Aorta (tissue), 5 donors: Measurements from ENCODE around the gene ANK3. TPM values are rescaled to one million over a fixed set of nuclear protein-coding genes. Genes with fewer than 3 reads are reported as not detected.

Source experiments
- ATAC-seq: fragments of 200-7000 bp; cut with Tn5 transposase; one replicate; pipeline ENCODE4 v1.9.1; 2022; ENCODE audit warnings: moderate library complexity; ENCODE audit not compliant: low FRiP score
- DNase-seq, 2 donors: peaks; one replicate each; pipeline ENCODE4 v3.0.0-alpha.2; 2020
- H3K27ac ChIP-seq, 2 donors: one replicate each; pipeline ENCODE4 v1.5.1; 2013; ENCODE audit warnings: low read length in 2 of 2, mild to moderate bottlenecking in 2 of 2, moderate library complexity in 2 of 2, control low read depth in 1 of 2, inconsistent platforms in 1 of 2, low read depth in 1 of 2
- H3K27me3 ChIP-seq, 2 donors: one replicate each; pipeline ENCODE4 v1.6.1; 2013; ENCODE audit warnings: control low read depth in 1 of 2, low read length in 1 of 2, mild to moderate bottlenecking in 1 of 2, moderate library complexity in 1 of 2; ENCODE audit not compliant: insufficient read depth in 2 of 2, control insufficient read depth in 1 of 2
- H3K36me3 ChIP-seq, 2 donors: one replicate each; pipeline ENCODE4 v1.6.1; 2013; ENCODE audit warnings: control low read depth in 1 of 2, low read length in 1 of 2, mild to moderate bottlenecking in 1 of 2; ENCODE audit not compliant: insufficient read depth in 2 of 2, control insufficient read depth in 1 of 2
- H3K4me1 ChIP-seq, 2 donors: one replicate each; pipeline ENCODE4 v1.6.1; 2013; ENCODE audit warnings: low read length in 2 of 2, control low read depth in 1 of 2, mild to moderate bottlenecking in 1 of 2, moderate library complexity in 1 of 2; ENCODE audit not compliant: insufficient read depth in 2 of 2, control insufficient read depth in 1 of 2
- H3K4me3 ChIP-seq, 2 donors: one replicate each; pipeline ENCODE4 v1.5.1; 2013; ENCODE audit warnings: low read length in 2 of 2, control low read depth in 1 of 2, mild to moderate bottlenecking in 1 of 2
- H3K9me3 ChIP-seq: one replicate; pipeline ENCODE4 v1.6.1; 2013; ENCODE audit warnings: mild to moderate bottlenecking, low read length; ENCODE audit not compliant: control insufficient read depth
- WGBS, 2 donors: extraction: QIAGEN DNeasy Blood & Tissue Kit; methylation state at CpG; one replicate each; pipeline ENCODE4 v1.1.7; 2013; 5-methylcytosine and 5-hydroxymethylcytosine counted together
- intact Hi-C, 2 donors: fragments of 100-400 bp; cut with DNase I; formaldehyde crosslinking; loops; one replicate each; pipeline versions ENCODE4 v1.14.2 to v1.15.0; 2022
- long read RNA-seq, 2 donors: library from polyadenylated mRNA; unstranded; transcript quantifications; one replicate each; pipeline ENCODE4 v2.0.0, GENCODE V29; 2020 to 2021
- polyA plus RNA-seq, 2 donors: library from polyadenylated mRNA; stranded (reverse); fragments of 200-250 nt; gene quantifications; one replicate each; pipeline ENCODE4 v1.2.3, GENCODE V29; 2013
- total RNA-seq, 2 donors: library from RNA; stranded (reverse); fragmentation: NEBNext Ultra II Directional; extraction: Animal tissue kit (Norgen Biotek cat#: 25700); gene quantifications; one replicate each; pipeline ENCODE4 v1.2.1, GENCODE V29; 2021
- donor health status: healthy with polysubstance abuse.
- donor health status: Bipolar disorder and iron deficiency.
- donor health status: DM: no; HTN: no; CAD: no.
- donor health status: DM: no; HTN: no; CAD: no.
- donor health status: DM: yes; HTN: yes; CAD: no.

ANK3 gene
- total RNA-seq (10 to 100 TPM; 17.0 to 24.3 TPM), polyA plus RNA-seq (10 to 100 TPM; 16.5 to 38.2 TPM)
- long read RNA-seq, donor 1, partial matches to known transcripts: 4 of 10 reads
- long read RNA-seq, donor 1, other reads (novel, unspliced or antisense): 6 of 10 reads
- long read RNA-seq, donor 2, partial matches to known transcripts: 1 of 5 reads
- long read RNA-seq, donor 2, other reads (novel, unspliced or antisense): 4 of 5 reads

DNA sequence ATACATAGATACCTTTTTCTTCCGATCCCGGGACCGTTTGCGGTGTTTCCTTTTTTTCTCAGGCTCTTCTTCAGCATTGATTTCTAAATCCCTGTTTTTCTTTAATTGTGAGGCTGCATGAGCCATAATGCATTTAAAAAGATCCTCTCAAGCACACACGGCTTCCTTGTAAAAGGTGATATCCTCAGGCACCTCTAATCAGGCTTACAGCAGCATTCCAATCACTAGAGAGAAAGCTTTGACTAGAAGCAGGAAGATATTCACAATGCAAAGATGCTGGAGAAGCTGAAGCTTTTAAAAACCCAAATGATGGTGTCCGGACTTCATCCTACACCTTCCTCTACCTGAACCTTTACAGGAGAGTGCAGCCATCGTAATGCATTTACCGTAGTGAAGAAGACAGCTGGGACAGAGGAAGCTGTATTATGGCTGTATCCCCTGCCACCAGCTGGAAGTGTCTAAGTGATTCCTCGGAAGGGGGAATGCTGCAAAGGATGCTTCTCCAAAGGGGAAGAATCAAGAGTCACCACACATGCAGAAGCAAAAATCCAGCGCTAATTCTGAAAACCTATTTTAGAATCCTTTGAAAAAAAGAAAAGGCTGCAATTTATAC, at the start of gene ANK3:
Gene ANK3, minus strand, starts transcription at position 463 of the 613 bp plus-strand sequence. Its CDS starts 337 bp downstream, at position 126.
- intact Hi-C loops: no loop called here
- peaks cover 0 to 6% of the 10 kb centered on the region in 2 donors for H3K4me1 ChIP-seq
- DNase-seq (no peak), ATAC-seq (no peak)
- H3K27ac ChIP-seq: no peak within 1 kb of the TSS
- WGBS, 2 donors: 83 to 88% methylated on average over 10 of the region's 10 CpGs
- H3K4me3 ChIP-seq: no peak within 1 kb of the TSS
- H3K27me3 ChIP-seq: no peaks in the 10 kb centered on the region
- H3K9me3 ChIP-seq: no peaks in the 10 kb centered on the region
- no peaks in the 10 kb centered on the region for H3K36me3 ChIP-seq

DNA sequence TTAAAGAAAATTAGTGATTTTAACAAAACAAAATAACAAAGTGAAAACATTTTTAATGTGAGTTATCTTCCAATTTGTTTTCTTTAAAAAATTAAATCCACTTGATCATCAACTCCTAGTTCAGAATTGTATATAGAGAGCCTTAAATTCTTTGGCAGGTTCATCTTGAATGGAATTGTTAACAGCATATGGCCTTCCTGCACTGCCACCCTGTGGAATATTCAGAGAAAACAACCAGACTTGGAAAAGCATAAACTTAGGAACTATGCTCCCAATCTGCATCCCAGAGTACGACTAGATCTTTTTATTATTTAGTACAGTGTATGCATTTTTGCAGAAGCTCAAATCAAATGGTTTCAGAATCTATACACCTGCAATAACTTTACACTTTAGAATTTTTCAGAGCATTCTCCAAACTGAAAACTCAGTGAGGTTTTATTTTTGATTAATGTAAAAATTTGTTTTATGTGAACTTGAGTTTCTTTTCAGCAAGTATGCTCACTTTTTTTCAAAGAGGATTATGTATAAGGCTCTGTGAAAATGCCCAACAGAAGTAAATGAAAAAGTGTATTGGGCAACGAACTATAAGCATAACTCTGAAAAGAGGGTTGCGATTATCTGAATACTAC, 44.9 kb upstream of the ANK3 start:
- ATAC-seq (no peak), DNase-seq (no peak)
- no peak overlapping the region for H3K4me3 ChIP-seq
- no peaks in the 10 kb centered on the region for H3K36me3 ChIP-seq
- H3K27ac ChIP-seq: no peak overlapping the region
- peaks cover under 1 to 1% of the 10 kb centered on the region in 2 donors for H3K4me1 ChIP-seq
- no peaks in the 10 kb centered on the region for H3K27me3 ChIP-seq
- WGBS, 2 donors: 52 to 55% methylated on average over 3 of the region's 3 CpGs
- intact Hi-C loops: loop anchor here (2.0 to 10.0 kb wide), 6 partner anchors 97 to 334 kb away; no protein-coding TSS in a partner anchor
- H3K9me3 ChIP-seq: no peaks in the 10 kb centered on the region

DNA sequence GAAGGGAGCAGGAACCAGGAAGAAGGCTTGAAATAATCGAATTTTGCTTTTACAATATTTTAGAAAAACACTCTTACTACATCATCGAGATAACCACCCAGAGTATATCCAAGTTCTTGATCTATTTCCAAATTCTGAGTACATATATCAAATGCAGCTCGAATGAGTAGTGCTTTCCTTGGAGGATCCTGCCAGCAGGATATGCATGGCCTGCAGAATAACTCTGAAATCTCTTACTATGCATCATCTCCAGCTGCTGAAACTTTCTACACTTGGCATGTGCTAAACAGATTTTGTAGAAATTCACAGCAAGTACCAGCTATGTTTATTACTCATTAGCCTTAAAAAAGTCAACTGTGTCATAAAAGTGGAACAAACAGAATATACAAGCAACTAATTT, 44.0 kb upstream of the ANK3 start:
- intact Hi-C loops: loop anchor here (2.0 to 10.0 kb wide), 6 partner anchors 96 to 333 kb away; no protein-coding TSS in a partner anchor
- Histone ChIP-seq H3K9me3 (no peaks in the 10 kb centered on the region), H3K27ac (no peak overlapping the region), H3K27me3 (no peaks in the 10 kb centered on the region), H3K4me1 (peaks cover 2 to 3% of the 10 kb centered on the region in 2 donors), H3K4me3 (no peak overlapping the region), H3K36me3 (no peaks in the 10 kb centered on the region)
- WGBS, 2 donors: 2 to 3% methylated on average over 3 of the region's 3 CpGs
- ATAC-seq (no peak), DNase-seq (no peak)

DNA sequence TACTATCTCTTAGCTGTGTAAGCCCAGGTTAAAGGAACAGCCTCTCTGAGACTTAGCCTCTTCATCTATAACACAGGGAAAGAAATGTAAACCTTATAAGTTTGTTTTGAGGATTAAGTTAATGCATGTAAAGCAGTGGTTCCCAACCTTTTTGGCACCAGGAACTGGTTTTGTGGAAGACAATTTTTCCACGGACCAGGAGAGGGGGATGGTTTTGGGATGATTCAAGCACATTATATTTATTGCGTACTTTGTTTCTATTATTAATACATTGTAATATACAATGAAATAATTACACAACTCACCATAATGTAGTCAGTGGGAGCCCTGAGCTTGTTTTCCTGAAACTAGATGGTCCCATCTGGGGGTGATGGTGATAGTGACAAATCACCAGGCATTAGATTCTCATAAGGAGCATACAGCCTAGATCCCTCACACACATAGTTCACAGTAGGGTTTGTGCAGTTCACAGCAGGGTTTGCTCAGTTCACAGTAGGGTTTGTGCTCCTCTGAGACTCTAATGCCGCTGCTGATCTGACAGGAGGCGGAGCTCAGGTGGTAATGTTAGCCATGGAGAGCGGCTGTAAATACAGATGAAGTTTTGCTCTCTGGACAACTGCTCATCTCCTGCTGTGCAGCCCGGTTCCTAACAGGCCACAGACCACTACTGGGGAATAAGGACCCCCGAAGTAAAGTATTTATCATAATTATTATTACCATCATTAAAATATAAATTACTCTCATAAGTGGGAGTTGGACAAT, 41.3 kb upstream of the ANK3 start:
- Histone ChIP-seq H3K9me3 (no peaks in the 10 kb centered on the region), H3K27me3 (no peaks in the 10 kb centered on the region), H3K27ac (no peak overlapping the region), H3K36me3 (no peaks in the 10 kb centered on the region), H3K4me3 (no peak overlapping the region), H3K4me1 (peaks cover 2 to 3% of the 10 kb centered on the region in 2 donors)
- no peak for DNase-seq
- WGBS, 2 donors: 76 to 78% methylated on average over 7 of the region's 7 CpGs
- intact Hi-C loops: loop anchor here (5.0 to 10.0 kb wide), 4 partner anchors 94 to 329 kb away; no protein-coding TSS in a partner anchor
- no peak for ATAC-seq

DNA sequence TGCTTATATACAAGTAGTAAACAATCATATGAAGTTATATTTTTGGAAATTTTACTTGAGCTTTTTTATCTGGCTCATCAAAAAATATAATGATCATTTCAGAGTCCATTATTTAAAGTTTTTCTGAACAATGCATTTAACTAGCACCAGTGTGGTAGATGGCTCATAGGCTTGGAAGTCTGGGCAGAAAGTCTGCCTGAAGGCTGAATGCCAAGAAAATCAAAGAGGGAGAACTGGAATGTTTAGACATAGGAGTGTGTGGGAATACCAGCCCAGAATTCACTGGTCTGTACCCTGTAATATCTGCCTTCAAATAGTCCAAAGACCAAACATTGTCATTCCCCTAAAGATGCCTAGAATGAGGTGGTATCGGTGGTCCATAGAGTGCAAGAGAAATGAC, 40.3 kb upstream of the ANK3 start:
- H3K27me3 ChIP-seq: no peaks in the 10 kb centered on the region
- H3K36me3 ChIP-seq: no peaks in the 10 kb centered on the region
- no peaks in the 10 kb centered on the region for H3K9me3 ChIP-seq
- intact Hi-C loops: loop anchor here (5.0 to 10.0 kb wide), 4 partner anchors 93 to 328 kb away; no protein-coding TSS in a partner anchor
- WGBS, 2 donors: 4 to 10% methylated on average over 1 of the region's 1 CpG
- peak overlapping the region in 1 of 2 donors; percentile 19 for H3K27ac ChIP-seq
- peak in 1 of 2 donors; percentile 47 for DNase-seq
- ATAC-seq: peak; percentile 70
- H3K4me1 ChIP-seq: peaks cover 2 to 3% of the 10 kb centered on the region in 2 donors
- H3K4me3 ChIP-seq: no peak overlapping the region

DNA sequence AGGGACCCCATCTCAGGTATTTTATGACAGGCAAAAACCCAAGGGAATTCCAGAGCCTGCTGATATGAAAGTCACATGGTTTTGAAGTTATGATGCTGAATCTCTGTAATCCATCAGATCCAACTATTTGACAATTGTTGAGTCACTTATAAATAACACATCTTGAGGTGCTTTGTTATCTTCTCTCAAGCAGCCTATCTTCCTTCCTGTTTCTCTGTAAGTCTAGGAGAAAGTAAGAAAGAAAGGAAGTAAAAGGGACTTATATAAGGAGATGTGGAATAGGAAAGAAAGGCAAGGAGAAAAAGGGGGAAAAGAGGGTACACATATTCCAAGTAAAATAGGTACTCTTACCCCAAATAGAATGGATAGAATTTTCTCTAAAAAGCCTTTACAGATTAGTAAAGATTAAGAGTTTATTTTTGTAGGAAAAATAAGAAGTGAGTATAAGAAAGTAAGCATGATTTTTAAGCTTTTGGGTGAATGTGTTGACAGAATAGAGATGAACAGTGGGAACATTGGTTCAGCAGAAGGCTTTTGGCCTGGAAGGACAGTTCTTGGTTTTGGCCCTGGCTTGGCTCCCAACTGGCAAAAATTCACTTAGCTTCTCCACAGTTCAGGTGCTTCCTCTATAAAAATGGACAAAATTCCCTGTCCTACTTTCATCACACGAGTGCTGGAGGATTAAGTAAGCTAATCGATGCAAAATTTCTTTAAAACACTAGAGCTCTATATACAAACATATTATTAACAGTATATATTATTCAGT, 39.6 kb upstream of the ANK3 start:
- no peaks in the 10 kb centered on the region for H3K36me3 ChIP-seq
- H3K4me3 ChIP-seq: no peak overlapping the region
- ATAC-seq (no peak), DNase-seq (no peak)
- no peaks in the 10 kb centered on the region for H3K9me3 ChIP-seq
- WGBS, 2 donors: 39 to 54% methylated on average over 2 of the region's 2 CpGs
- H3K4me1 ChIP-seq: peaks cover 2 to 3% of the 10 kb centered on the region in 2 donors
- no peak overlapping the region for H3K27ac ChIP-seq
- H3K27me3 ChIP-seq: no peaks in the 10 kb centered on the region
- intact Hi-C loops: no loop called here

DNA sequence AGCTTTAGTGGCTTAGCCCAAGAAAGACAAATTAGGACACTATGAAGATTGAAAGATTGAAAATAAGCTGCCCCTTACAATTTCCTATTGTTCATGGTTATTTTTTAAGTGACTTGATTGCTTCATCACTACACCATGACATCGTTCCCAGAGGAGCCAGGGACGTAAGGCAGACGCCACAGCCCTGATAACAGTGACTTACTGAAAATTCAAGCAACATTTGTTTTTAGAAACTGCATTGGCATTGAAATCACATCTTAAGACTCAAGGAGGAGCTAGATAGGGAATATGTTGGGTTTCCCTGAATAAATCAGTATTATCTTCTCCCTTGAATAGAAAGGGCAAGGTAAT, 38.7 kb upstream of the ANK3 start:
- DNase-seq (no peak), ATAC-seq (no peak)
- intact Hi-C loops: no loop called here
- no peaks in the 10 kb centered on the region for H3K27me3 ChIP-seq
- no peaks in the 10 kb centered on the region for H3K36me3 ChIP-seq
- H3K4me3 ChIP-seq: no peak overlapping the region
- 17 to 18% methylated on average over 3 of the region's 3 CpGs for WGBS, 2 donors
- no peak overlapping the region for H3K27ac ChIP-seq
- peaks cover 2 to 3% of the 10 kb centered on the region in 2 donors for H3K4me1 ChIP-seq
- no peaks in the 10 kb centered on the region for H3K9me3 ChIP-seq
